Left forelimb (tissue), 1 donor: ENCODE data around the gene CR1L.
"Not testable (repeated sequence)": the region's sequence is repeated elsewhere in the genome, so short reads cannot be mapped to it uniquely, and the experiment has no call there.

ENCODE experiments used
- DNase-seq: peaks from one replicate; pipeline ENCODE4 v3.0.0-alpha.2; 2018; ENCODE audit warnings: low spot score

Gene CR1L

GRCh38 chr1:207682872-207683434 is 38.0 kb downstream of the CR1L start:
- not testable (repeated sequence) for DNase-seq

GRCh38 chr1:207690551-207690950 is 45.6 kb downstream of the CR1L start:
- not testable (repeated sequence) for DNase-seq

GRCh38 chr1:207691010-207691409 is 46.1 kb downstream of the CR1L start:
- DNase-seq = no peak

GRCh38 chr1:207691841-207692240 is 46.9 kb downstream of the CR1L start:
- no peak for DNase-seq

- DNase-seq = not testable (repeated sequence)
These were observed 47.4 kb downstream of the CR1L start for GRCh38 chr1:207692291-207692690.

GRCh38 chr1:207695891-207696290 is 51.0 kb downstream of the CR1L start:
- no peak for DNase-seq

GRCh38 chr1:207698822-207699483 is 54.0 kb downstream of the CR1L start:
- no peak for DNase-seq

- DNase-seq = no peak
These were observed 57.4 kb downstream of the CR1L start for GRCh38 chr1:207702317-207702716.

GRCh38 chr1:207703712-207704111 is 58.8 kb downstream of the CR1L start:
- no peak for DNase-seq

GRCh38 chr1:207708004-207708403 is 63.1 kb downstream of the CR1L start:
- DNase-seq = not testable (repeated sequence)

- no peak for DNase-seq
These were observed 66.4 kb downstream of the CR1L start for GRCh38 chr1:207711285-207711684.

GRCh38 chr1:207712701-207713100 is 67.8 kb downstream of the CR1L start:
- DNase-seq = not testable (repeated sequence)

GRCh38 chr1:207713529-207713928 is 68.6 kb downstream of the CR1L start:
- DNase-seq = no peak

- no peak for DNase-seq
These were observed 74.3 kb downstream of the CR1L start for GRCh38 chr1:207719234-207719633.

- DNase-seq = not testable (repeated sequence)
These were observed 83.4 kb downstream of the CR1L start for GRCh38 chr1:207728200-207728858.

- DNase-seq = not testable (repeated sequence)
These were observed 92.7 kb downstream of the CR1L start for GRCh38 chr1:207737503-207738157.

GRCh38 chr1:207738158-207738659 is 93.3 kb downstream of the CR1L start:
- DNase-seq = not testable (repeated sequence)

GRCh38 chr1:207740207-207740606 is 95.3 kb downstream of the CR1L start:
- DNase-seq = no peak

- DNase-seq = no peak
These were observed 98.1 kb downstream of the CR1L start for GRCh38 chr1:207742850-207743555.

GRCh38 chr1:207744000-207744534 is 99.1 kb downstream of the CR1L start:
- DNase-seq = no peak

- DNase-seq = no peak
These were observed 100.4 kb downstream of the CR1L start for GRCh38 chr1:207745285-207745684.
